ENCODE data around the gene ISG20L2. TPM values are rescaled to one million over a fixed set of nuclear protein-coding genes. Genes with fewer than 3 reads are reported as not detected.

ISG20L2 gene
- total and polyA plus RNA-seq, 2 experiments from 2014 or later, result 16.4 to 22.4 TPM

- no peaks in the 10 kb centered on the region for H3K36me3 ChIP-seq (replicated peaks; ENCODE audit: insufficient read depth, low read depth)
- no peaks in the 10 kb centered on the region for H3K9me2 ChIP-seq (replicated peaks; ENCODE audit: insufficient read depth)
- DNase-seq (ENCODE audit: low spot score), result no peak
- H3K4me2 ChIP-seq, result peak overlapping the region; percentile 92
- H3K79me2 ChIP-seq, result peaks cover 11% of the 10 kb centered on the region
- 57% methylated on average over 4 of the region's 4 CpGs for WGBS (ENCODE audit: low lambda C conversion rate, missing lambda C conversion rate)
- no peaks in the 10 kb centered on the region for H4K20me1 ChIP-seq (ENCODE audit: insufficient read depth, poor library complexity, severe bottlenecking)
- no peaks in the 10 kb centered on the region for H3K9me3 ChIP-seq (ENCODE audit: low read depth)
- H3K4me3 ChIP-seq, result no peak overlapping the region
- H3K27me3 ChIP-seq, result no peaks in the 10 kb centered on the region
- peaks cover 85% of the 10 kb centered on the region for H3K4me1 ChIP-seq (ENCODE audit: insufficient read depth)
- peak overlapping the region; percentile 97 for H3K27ac ChIP-seq
- TF ChIP-seq, protein P1, sequence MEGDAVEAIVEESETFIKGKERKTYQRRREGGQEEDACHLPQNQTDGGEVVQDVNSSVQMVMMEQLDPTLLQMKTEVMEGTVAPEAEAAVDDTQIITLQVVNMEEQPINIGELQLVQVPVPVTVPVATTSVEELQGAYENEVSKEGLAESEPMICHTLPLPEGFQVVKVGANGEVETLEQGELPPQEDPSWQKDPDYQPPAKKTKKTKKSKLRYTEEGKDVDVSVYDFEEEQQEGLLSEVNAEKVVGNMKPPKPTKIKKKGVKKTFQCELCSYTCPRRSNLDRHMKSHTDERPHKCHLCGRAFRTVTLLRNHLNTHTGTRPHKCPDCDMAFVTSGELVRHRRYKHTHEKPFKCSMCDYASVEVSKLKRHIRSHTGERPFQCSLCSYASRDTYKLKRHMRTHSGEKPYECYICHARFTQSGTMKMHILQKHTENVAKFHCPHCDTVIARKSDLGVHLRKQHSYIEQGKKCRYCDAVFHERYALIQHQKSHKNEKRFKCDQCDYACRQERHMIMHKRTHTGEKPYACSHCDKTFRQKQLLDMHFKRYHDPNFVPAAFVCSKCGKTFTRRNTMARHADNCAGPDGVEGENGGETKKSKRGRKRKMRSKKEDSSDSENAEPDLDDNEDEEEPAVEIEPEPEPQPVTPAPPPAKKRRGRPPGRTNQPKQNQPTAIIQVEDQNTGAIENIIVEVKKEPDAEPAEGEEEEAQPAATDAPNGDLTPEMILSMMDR (IDR thresholded peaks at IDR 0.05; ENCODE audit: poor library complexity), result no peak
- no peak overlapping the region for H2AFZ ChIP-seq
These were observed 19.5 kb downstream of the ISG20L2 start for GRCh38 chr1:156709031-156709430.

- Histone ChIP-seq H3K9me3 (ENCODE audit: low read depth) (no peaks in the 10 kb centered on the region), H3K79me2 (peaks cover 19% of the 10 kb centered on the region), H3K4me3 (no peak overlapping the region), H3K27ac (peak overlapping the region; percentile 97), H3K9me2 (replicated peaks; ENCODE audit: insufficient read depth) (no peaks in the 10 kb centered on the region), H4K20me1 (ENCODE audit: insufficient read depth, poor library complexity, severe bottlenecking) (no peaks in the 10 kb centered on the region), H3K36me3 (replicated peaks; ENCODE audit: insufficient read depth, low read depth) (no peaks in the 10 kb centered on the region), H2AFZ (no peak overlapping the region), H3K4me2 (peak overlapping the region; percentile 92), H3K4me1 (ENCODE audit: insufficient read depth) (peaks cover 92% of the 10 kb centered on the region), H3K27me3 (no peaks in the 10 kb centered on the region)
- DNase-seq (ENCODE audit: low spot score), result no peak
- TF ChIP-seq EZH2phosphoT487 (IDR thresholded peaks at IDR 0.05; ENCODE audit: low read depth, severe bottlenecking, unreplicated experiment), result no peak
- TF ChIP-seq, protein P1 (IDR thresholded peaks at IDR 0.05; ENCODE audit: poor library complexity), result no peak
- no peak for TF ChIP-seq EZH2 (IDR thresholded peaks at IDR 0.05; ENCODE audit: borderline replicate concordance)
- WGBS (ENCODE audit: low lambda C conversion rate, missing lambda C conversion rate), result 24% methylated on average over 4 of the region's 4 CpGs
These were observed 20.3 kb downstream of the ISG20L2 start for GRCh38 chr1:156708218-156708661.

DNA sequence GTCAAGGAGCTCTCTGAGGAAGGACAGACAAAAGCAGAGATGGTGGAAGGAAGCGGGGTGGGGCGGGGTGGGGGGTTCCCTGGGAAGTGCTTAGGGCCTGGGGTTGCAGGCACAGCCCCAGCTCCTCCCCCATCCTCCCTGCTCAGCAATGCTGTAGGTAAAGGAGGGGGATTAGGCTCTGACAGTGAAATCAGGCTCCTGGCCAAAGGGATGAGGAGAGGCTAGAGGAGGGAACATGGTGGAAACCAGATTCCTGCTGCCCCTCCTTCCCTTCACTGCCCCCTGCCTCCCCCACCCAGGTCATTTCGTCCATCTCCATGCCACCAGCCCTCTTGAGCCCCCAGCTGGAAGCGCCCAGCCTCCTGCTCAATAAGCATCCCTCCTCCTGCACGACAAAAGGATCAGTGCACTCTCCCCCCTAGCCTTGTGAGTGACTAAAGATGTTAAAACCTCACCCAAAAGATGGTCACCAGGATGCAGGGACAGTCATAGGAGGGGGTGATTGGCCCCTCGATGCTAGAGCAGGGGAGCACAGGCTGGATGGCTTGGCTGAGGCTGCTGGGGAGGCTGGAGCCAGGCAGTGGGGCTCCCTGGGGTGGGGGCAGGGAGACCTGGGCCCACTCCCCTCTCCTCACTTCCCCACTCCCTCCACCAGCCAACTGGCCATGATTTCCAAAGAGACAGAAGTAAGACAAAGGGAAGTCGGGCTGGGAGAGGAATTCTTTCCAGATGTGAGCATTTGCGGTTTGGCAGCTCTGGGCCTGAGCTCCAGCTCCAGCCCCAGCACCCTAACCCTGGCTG, 20.9 kb downstream of the ISG20L2 start:
- H3K27me3 ChIP-seq, result no peaks in the 10 kb centered on the region
- WGBS (ENCODE audit: low lambda C conversion rate, missing lambda C conversion rate), result 32% methylated on average over 7 of the region's 8 CpGs
- no peaks in the 10 kb centered on the region for H4K20me1 ChIP-seq (ENCODE audit: insufficient read depth, poor library complexity, severe bottlenecking)
- no peak overlapping the region for H3K4me3 ChIP-seq
- peaks cover 96% of the 10 kb centered on the region for H3K4me1 ChIP-seq (ENCODE audit: insufficient read depth)
- TF ChIP-seq EZH2 (IDR thresholded peaks at IDR 0.05; ENCODE audit: borderline replicate concordance) (no peak), EZH2phosphoT487 (IDR thresholded peaks at IDR 0.05; ENCODE audit: low read depth, severe bottlenecking, unreplicated experiment) (no peak)
- TF ChIP-seq, protein P1 (IDR thresholded peaks at IDR 0.05; ENCODE audit: poor library complexity), result no peak
- H3K36me3 ChIP-seq (replicated peaks; ENCODE audit: insufficient read depth, low read depth), result no peaks in the 10 kb centered on the region
- peaks cover 22% of the 10 kb centered on the region for H3K79me2 ChIP-seq
- H3K4me2 ChIP-seq, result peak overlapping the region; percentile 92
- peak overlapping the region; percentile 97 for H3K27ac ChIP-seq
- no peak overlapping the region for H2AFZ ChIP-seq
- DNase-seq (ENCODE audit: low spot score), result no peak
- no peaks in the 10 kb centered on the region for H3K9me2 ChIP-seq (replicated peaks; ENCODE audit: insufficient read depth)
- no peaks in the 10 kb centered on the region for H3K9me3 ChIP-seq (ENCODE audit: low read depth)

Data from hepatocyte (in vitro differentiated cells).